ENCODE results near the gene KPNB1.

DNA sequence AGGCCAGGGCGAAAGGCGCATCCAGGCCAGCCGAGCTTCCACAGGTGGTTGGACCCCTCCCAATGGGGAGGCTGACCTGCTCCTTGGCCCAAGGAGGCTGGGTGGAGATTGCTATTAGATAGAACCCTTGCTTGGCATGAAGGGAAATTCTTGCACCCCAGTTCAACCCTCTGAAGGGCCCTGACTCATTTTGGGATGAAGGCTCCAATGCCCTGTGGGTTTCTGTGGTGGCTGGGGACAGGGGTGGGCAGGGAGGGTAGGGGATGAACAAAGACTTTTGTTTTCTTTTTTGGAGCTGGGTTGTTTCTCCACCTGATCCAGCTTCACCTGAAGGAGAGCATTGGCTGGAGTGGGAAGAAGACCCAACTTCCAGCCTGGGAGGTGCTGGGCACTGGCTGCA lies 66.7 kb downstream of the KPNB1 start:
- TF ChIP-seq NRF1 (conservative IDR thresholded peaks at IDR 0.05; ENCODE audit: low read depth, low read length), result no peak
- no peak for TF ChIP-seq CTCF (IDR thresholded peaks at IDR 0.05 in 2 of 3, conservative IDR thresholded peaks at IDR 0.05 in 1 of 3; ENCODE audit: control insufficient read depth in 2 of 3, extremely low read depth in 1 of 3, insufficient read depth in 1 of 3, low read depth in 3 of 3, low read length in 3 of 3)
- TF ChIP-seq BCL11A (IDR thresholded peaks at IDR 0.05; ENCODE audit: low read depth, low read length), result no peak
- no peak for TF ChIP-seq BCLAF1 (IDR thresholded peaks at IDR 0.05)
- TF ChIP-seq POLR2A (IDR thresholded peaks at IDR 0.05; ENCODE audit: low read depth, low read length), result no peak
- TF ChIP-seq IKZF1 (conservative IDR thresholded peaks at IDR 0.05), result no peak
- no peak for TF ChIP-seq KLF5 (IDR thresholded peaks at IDR 0.05; ENCODE audit: partially characterized antibody)
- no peak for TF ChIP-seq IRF3 (IDR thresholded peaks at IDR 0.05)
- TF ChIP-seq RAD21 (IDR thresholded peaks at IDR 0.05; ENCODE audit: insufficient read depth, low read depth, low read length), result no peak
- TF ChIP-seq POLR2AphosphoS5 (IDR thresholded peaks at IDR 0.05; ENCODE audit: low read length), result no peak
- no peak for TF ChIP-seq ZNF274 (IDR thresholded peaks at IDR 0.05; ENCODE audit: insufficient read depth, insufficient read length)
- no peak for TF ChIP-seq JUND (IDR thresholded peaks at IDR 0.05; ENCODE audit: low read depth, low read length)
- no peak for TF ChIP-seq SP1 (IDR thresholded peaks at IDR 0.05; ENCODE audit: low read depth, low read length)
- no peak for TF ChIP-seq ZNF24 (IDR thresholded peaks at IDR 0.05)

Data from GM12878 (cell line).